ENCODE measurements around the gene DHCR7.

DNA sequence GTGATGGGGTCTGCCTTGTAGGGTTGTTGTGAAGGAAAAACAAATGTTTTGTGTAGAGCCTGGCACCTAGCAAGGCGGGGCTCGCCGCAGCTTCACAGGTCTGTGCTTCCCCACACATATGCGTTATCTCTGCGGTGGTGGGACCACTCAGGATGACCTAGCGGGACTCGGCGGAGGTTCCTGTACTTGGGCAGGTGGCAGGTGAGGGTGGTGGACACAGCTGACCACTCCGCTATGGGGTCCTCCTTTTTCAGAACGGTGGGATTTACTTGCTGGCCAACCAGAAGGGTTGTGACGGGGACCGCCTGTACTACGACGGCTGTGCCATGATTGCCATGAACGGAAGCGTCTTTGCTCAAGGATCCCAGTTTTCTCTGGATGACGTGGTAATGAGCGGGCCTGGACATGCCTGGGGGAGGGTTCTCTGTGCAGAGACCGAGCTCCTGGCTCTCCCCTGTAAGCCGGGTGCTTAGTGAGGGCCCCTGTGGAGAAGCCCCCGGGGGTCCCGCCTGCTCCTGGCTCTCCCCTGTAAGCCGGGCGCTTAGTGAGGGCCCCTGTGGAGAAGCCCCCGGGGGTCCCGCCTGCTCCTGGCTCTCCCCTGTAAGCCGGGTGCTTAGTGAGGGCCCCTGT is 26.1 kb upstream of the DHCR7 start:
- TF ChIP-seq, protein P1, sequence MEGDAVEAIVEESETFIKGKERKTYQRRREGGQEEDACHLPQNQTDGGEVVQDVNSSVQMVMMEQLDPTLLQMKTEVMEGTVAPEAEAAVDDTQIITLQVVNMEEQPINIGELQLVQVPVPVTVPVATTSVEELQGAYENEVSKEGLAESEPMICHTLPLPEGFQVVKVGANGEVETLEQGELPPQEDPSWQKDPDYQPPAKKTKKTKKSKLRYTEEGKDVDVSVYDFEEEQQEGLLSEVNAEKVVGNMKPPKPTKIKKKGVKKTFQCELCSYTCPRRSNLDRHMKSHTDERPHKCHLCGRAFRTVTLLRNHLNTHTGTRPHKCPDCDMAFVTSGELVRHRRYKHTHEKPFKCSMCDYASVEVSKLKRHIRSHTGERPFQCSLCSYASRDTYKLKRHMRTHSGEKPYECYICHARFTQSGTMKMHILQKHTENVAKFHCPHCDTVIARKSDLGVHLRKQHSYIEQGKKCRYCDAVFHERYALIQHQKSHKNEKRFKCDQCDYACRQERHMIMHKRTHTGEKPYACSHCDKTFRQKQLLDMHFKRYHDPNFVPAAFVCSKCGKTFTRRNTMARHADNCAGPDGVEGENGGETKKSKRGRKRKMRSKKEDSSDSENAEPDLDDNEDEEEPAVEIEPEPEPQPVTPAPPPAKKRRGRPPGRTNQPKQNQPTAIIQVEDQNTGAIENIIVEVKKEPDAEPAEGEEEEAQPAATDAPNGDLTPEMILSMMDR (IDR thresholded peaks at IDR 0.05; ENCODE audit: insufficient read depth, low read length) = no peak
- TF ChIP-seq POLR2AphosphoS5 (IDR thresholded peaks at IDR 0.05; ENCODE audit: low read depth) (no peak), GABPA (IDR thresholded peaks at IDR 0.05; ENCODE audit: low read depth) (no peak)
